Measurements from ENCODE around the gene TMEM108.

Gene TMEM108

GRCh38 chr3:133271042-133271441 is 232.9 kb downstream of the TMEM108 start (continued):
- TF ChIP-seq PPARA (CRISPR knock-in tag; IDR thresholded peaks at IDR 0.05; ENCODE audit: borderline replicate concordance) (no peak), TCF4 (CRISPR knock-in tag; IDR thresholded peaks at IDR 0.05; ENCODE audit: borderline replicate concordance) (no peak), ARNTL (CRISPR knock-in tag; IDR thresholded peaks at IDR 0.05; ENCODE audit: borderline replicate concordance, low read depth) (no peak), CSRNP3 (CRISPR knock-in tag; IDR thresholded peaks at IDR 0.05) (no peak), CREB5 (CRISPR knock-in tag; IDR thresholded peaks at IDR 0.05; ENCODE audit: low read depth) (no peak)

DNA sequence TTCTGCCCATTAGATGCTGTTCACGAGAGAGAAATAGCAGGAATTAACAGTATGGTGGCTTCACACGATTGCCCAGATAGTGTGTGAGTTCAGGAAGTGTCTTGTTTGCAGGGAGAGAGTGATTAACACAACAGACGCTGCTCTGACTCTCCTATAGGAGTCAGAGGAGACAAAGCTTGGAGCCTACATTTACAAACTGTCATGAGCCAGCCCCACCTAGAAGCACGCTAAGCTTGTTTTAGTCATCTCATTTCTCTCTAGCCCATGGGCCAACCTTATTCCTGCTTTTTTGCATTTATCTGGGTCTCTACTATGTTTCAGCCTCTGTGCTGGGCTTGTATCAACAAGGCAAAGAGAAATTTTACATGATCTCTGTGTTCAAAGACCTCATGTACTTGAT is 233.3 kb downstream of the TMEM108 start:
- TF ChIP-seq ZFP3 (CRISPR knock-in tag; IDR thresholded peaks at IDR 0.05) (no peak), GLIS3 (CRISPR knock-in tag; IDR thresholded peaks at IDR 0.05) (no peak)
- TF ChIP-seq, protein P1, sequence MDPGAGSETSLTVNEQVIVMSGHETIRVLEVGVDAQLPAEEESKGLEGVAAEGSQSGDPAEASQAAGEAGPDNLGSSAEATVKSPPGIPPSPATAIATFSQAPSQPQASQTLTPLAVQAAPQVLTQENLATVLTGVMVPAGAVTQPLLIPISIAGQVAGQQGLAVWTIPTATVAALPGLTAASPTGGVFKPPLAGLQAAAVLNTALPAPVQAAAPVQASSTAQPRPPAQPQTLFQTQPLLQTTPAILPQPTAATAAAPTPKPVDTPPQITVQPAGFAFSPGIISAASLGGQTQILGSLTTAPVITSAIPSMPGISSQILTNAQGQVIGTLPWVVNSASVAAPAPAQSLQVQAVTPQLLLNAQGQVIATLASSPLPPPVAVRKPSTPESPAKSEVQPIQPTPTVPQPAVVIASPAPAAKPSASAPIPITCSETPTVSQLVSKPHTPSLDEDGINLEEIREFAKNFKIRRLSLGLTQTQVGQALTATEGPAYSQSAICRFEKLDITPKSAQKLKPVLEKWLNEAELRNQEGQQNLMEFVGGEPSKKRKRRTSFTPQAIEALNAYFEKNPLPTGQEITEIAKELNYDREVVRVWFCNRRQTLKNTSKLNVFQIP (CRISPR knock-in tag; IDR thresholded peaks at IDR 0.05; ENCODE audit: borderline replicate concordance, low read depth), result no peak
- ATAC-seq, result peak; percentile 62

- TF ChIP-seq ZFP30 (CRISPR knock-in tag; IDR thresholded peaks at IDR 0.05) (no peak), ZNF8 (CRISPR knock-in tag; IDR thresholded peaks at IDR 0.05) (no peak), PPARA (CRISPR knock-in tag; IDR thresholded peaks at IDR 0.05; ENCODE audit: borderline replicate concordance) (no peak), CSRNP3 (CRISPR knock-in tag; IDR thresholded peaks at IDR 0.05) (no peak), SNAI2 (CRISPR knock-in tag; IDR thresholded peaks at IDR 0.05) (no peak), OSR1 (CRISPR knock-in tag; IDR thresholded peaks at IDR 0.05) (no peak), TCF4 (CRISPR knock-in tag; IDR thresholded peaks at IDR 0.05; ENCODE audit: borderline replicate concordance) (no peak), GLIS3 (CRISPR knock-in tag; IDR thresholded peaks at IDR 0.05) (no peak), ARNTL (CRISPR knock-in tag; IDR thresholded peaks at IDR 0.05; ENCODE audit: borderline replicate concordance, low read depth) (no peak), ZFP3 (CRISPR knock-in tag; IDR thresholded peaks at IDR 0.05) (no peak), BACH2 (CRISPR knock-in tag; IDR thresholded peaks at IDR 0.05; ENCODE audit: borderline replicate concordance) (no peak), TOX (CRISPR knock-in tag; IDR thresholded peaks at IDR 0.05; ENCODE audit: borderline replicate concordance) (no peak), ZC3H10 (CRISPR knock-in tag; IDR thresholded peaks at IDR 0.05) (no peak), CSDC2 (CRISPR knock-in tag; IDR thresholded peaks at IDR 0.05) (no peak), PATZ1 (CRISPR knock-in tag; IDR thresholded peaks at IDR 0.05; ENCODE audit: borderline replicate concordance) (no peak), ZNF70 (CRISPR knock-in tag; IDR thresholded peaks at IDR 0.05) (no peak), ISL1 (CRISPR knock-in tag; IDR thresholded peaks at IDR 0.05) (no peak), CREB5 (CRISPR knock-in tag; IDR thresholded peaks at IDR 0.05; ENCODE audit: low read depth) (no peak)
- TF ChIP-seq, protein P2, sequence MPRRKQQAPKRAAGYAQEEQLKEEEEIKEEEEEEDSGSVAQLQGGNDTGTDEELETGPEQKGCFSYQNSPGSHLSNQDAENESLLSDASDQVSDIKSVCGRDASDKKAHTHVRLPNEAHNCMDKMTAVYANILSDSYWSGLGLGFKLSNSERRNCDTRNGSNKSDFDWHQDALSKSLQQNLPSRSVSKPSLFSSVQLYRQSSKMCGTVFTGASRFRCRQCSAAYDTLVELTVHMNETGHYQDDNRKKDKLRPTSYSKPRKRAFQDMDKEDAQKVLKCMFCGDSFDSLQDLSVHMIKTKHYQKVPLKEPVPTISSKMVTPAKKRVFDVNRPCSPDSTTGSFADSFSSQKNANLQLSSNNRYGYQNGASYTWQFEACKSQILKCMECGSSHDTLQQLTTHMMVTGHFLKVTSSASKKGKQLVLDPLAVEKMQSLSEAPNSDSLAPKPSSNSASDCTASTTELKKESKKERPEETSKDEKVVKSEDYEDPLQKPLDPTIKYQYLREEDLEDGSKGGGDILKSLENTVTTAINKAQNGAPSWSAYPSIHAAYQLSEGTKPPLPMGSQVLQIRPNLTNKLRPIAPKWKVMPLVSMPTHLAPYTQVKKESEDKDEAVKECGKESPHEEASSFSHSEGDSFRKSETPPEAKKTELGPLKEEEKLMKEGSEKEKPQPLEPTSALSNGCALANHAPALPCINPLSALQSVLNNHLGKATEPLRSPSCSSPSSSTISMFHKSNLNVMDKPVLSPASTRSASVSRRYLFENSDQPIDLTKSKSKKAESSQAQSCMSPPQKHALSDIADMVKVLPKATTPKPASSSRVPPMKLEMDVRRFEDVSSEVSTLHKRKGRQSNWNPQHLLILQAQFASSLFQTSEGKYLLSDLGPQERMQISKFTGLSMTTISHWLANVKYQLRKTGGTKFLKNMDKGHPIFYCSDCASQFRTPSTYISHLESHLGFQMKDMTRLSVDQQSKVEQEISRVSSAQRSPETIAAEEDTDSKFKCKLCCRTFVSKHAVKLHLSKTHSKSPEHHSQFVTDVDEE (CRISPR knock-in tag; IDR thresholded peaks at IDR 0.05), result no peak
- TF ChIP-seq, protein P1 (CRISPR knock-in tag; IDR thresholded peaks at IDR 0.05; ENCODE audit: borderline replicate concordance, low read depth), result no peak
- no peak for ATAC-seq
Observed at GRCh38 chr3:133273346-133273745, 235.2 kb downstream of the TMEM108 start.
